HG03280 (cell line): ENCODE measurements around the gene TBC1D14.

Source experiments
- ATAC-seq: cut with Tn5 transposase; IDR thresholded peaks from one replicate; pipeline ENCODE4 v1.9.1; 2021; ENCODE audit warnings: mild to moderate bottlenecking, moderate library complexity; ENCODE audit not compliant: unreplicated experiment

TBC1D14 gene

DNA sequence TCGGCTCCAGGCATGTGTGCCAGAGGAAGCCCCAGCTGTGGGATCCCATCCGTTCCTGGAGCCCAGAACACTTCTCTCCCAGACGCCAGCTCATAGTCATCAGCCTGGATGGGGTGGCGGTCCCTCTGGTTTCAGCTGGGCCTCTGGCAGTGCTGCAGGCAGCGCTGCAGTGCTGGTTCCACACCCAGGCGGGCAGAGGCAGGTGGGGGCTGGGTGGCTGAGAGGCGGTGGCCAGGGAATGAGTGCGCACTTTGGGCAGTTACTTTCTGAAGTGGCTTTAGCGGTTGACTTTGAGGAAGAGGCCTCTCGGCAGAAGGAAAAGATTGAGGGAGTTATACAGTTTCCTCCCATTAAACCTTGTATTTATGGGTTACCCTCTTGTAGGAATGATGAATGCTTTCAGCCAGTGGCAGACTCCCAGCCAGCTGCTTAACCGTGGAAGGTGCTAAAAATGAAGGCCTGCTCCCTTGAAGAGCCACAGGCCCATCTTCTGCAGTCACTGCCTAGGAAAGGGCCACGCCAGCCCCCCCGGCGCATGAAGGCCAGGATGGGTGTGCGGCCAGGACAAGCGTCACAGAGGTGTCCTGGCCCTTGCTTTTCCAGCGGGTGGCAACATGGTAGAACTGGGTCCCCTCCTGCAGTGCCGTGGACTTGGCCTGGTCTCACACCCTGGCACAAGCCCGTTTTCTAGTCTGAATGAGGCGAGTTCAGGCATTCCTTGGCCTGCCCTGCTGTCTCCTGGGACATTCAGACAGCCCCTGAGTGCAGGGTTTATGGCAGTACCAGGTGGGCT, 143.5 kb downstream of the TBC1D14 start:
- ATAC-seq, result no peak

DNA sequence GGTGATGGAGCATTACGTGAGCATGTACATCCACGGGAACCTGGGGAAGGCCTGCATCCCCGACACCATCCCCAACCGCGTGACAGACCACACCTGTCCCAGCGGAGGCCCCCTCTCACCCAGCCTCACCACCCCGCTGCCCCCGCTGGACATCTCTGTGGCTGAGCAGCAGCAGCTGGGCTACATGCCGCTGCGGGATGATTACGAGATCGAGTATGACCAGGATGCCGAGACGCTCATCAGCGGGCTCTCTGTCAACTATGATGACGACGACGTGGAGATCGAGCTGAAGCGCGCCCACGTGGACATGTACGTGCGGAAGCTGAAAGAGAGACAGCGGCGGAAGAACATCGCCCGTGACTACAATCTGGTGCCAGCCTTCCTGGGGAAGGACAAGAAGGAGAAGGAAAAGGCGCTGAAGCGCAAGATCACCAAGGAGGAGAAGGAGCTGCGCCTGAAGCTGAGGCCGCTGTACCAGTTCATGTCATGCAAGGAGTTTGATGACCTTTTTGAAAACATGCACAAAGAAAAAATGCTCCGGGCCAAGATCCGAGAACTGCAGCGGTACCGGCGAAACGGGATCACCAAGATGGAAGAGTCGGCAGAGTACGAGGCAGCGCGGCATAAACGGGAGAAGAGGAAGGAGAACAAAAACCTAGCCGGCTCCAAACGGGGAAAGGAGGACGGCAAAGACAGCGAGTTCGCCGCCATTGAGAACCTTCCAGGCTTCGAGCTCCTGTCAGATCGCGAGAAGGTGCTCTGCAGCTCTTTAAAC, 144.7 kb downstream of the TBC1D14 start:
- no peak for ATAC-seq

GRCh38 chr4:7055111-7055989, 145.7 kb downstream of the TBC1D14 start:
- ATAC-seq, result no peak

- ATAC-seq, result no peak
Measured at GRCh38 chr4:7055990-7056325, 146.3 kb downstream of the TBC1D14 start.

DNA sequence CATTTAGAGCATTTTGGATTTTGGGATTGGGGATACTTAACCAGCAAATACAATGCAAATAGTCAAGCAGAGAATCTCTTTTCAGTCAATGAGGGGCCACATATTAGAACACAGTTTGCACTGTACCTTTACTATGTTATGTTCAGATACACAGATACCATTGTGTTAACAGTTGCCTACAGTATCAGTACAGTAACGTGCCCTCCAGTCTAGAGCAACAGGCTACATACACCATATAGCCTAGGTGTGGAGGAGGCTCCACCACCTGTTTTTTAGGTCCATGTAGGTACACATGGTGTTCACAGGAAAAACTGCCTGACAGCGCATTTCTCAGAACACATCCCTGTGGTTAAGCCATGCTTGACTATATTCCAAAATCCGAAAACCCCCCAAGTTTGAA, 149.2 kb downstream of the TBC1D14 start:
- no peak for ATAC-seq

DNA sequence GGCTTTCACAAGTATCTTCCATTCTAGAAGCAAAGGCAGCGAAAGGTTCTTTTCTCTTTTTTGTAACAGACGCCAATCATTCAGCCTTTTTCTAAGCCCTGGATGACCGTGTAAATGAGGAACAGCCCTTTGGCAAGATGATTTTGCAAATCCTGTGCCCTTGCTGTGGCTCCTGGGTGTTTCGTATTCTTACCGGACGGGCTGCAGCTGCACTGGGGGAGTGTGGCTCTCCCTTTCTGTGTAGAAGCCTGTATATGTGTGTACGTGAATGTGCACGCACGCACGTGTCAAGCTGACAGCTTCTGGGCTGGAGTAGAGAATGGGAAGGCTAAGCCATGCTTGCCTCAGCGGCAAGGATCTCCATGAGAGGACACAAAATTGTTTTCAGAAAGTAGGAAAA, 150.0 kb downstream of the TBC1D14 start:
- ATAC-seq, result no peak

DNA sequence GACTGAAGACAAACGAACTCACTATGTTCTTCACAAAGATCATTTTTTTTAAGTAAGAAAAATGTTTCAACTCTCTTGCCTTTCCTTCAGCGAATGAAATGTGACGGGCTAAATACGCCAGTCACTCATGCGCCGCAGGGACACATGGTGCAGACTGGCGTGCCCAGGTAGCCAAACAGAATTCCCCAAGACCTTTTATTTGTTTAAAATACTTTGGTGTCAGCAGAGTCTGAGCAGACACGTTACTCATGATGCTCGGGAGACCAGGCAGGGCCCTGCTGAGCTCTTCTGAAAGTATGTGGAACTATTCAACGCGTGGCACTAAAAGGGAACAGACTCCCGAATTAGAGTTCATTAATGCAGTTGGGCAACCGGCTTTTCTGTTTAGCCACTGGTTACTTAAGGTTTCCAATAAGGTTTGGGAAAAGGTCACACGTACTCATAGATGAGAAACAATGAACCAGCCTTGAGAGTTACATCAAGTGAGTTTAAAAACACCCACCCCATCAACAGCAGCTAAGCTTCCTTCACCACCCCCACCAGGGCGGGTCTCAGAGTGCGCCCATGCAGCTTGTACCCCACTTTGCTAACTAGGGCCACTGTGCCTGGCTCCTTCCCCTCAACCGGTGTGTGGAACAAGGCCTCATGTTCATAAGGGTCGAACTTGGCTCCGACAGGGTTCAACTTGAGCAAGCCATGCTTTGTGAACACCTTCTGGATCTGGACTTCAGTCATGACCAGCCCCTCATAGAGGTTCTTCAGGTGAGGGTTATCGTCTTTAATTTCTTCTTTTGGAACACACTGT, 150.9 kb downstream of the TBC1D14 start:
- ATAC-seq, result no peak

DNA sequence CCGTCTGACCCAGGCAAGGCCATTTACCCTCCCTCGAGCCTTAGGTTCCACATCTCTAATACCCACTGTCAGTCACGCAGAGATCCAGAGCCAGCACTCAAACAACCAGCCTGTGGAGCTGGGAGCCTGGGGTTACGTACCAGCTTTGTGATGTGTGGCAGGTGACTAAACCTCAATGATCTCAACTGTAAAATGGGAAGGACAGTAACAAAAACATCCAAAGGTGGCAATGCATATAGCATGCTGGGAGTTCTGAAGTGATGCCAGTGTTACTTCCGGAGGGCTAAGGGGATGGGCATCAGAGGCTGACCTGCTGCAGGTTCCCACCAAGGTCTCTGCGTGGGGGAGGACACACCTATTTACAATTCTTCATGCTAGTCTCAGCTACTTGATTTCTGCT, 152.2 kb downstream of the TBC1D14 start:
- no peak for ATAC-seq

GRCh38 chr4:7062816-7063215, 153.2 kb downstream of the TBC1D14 start:
- ATAC-seq, result no peak

DNA sequence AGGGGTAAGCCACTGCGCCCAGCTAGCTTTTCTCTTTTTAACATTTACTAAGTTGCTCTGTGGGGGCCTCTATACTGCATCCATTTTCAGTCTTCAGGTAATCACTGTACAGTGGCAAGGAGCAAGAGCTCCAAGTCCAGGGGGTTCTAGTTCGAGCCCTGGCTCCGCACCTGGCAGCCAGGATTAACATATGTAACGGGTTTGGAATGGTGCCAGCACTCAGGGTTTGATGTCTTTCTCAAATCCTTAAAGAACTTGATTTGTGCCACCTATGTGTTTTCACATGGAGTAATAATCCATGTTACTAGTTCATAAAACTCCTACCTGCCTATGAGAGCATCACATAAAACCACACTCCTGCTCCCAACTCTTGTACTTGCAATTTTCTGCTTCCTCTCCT, 153.7 kb downstream of the TBC1D14 start:
- no peak for ATAC-seq

DNA sequence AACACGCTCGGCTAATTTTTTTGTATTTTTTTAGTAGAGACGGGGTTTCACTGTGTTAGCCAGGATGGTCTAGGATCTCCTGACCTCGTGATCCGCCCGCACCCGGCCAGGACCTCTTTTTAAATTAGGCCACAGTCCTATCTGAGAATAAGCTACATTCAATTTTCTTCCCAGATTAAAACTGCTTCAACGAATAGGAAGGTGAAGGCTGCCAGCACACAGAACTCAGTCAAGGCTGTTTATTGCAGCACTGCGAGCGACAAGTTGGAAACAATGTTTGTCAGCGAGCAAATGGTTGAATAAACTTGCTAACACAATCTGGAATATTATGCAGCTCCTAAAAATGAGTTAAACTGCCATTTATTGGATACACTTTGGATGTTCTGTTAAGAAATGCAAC, 156.4 kb downstream of the TBC1D14 start:
- no peak for ATAC-seq

DNA sequence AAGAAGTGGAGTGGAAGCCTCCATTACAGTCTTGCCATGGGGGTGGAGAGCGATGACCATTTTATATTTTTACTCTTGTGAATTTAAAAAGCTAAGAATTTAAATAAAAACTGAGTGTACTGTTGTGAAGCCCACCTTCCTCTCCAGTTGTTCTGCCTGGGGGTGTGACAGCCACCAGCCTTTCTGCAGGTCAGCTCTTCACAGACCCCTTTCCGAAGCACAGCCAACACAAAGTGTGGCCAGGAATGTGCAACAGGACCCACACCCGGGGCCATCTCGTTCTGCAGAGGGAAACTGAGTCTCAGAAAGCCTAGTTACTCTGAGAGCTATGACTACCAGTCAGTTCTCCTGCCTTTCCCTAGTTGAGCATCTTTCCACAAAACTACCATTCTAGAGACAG, 156.9 kb downstream of the TBC1D14 start:
- no peak for ATAC-seq

GRCh38 chr4:7067126-7067451, 157.5 kb downstream of the TBC1D14 start:
- ATAC-seq, result no peak

DNA sequence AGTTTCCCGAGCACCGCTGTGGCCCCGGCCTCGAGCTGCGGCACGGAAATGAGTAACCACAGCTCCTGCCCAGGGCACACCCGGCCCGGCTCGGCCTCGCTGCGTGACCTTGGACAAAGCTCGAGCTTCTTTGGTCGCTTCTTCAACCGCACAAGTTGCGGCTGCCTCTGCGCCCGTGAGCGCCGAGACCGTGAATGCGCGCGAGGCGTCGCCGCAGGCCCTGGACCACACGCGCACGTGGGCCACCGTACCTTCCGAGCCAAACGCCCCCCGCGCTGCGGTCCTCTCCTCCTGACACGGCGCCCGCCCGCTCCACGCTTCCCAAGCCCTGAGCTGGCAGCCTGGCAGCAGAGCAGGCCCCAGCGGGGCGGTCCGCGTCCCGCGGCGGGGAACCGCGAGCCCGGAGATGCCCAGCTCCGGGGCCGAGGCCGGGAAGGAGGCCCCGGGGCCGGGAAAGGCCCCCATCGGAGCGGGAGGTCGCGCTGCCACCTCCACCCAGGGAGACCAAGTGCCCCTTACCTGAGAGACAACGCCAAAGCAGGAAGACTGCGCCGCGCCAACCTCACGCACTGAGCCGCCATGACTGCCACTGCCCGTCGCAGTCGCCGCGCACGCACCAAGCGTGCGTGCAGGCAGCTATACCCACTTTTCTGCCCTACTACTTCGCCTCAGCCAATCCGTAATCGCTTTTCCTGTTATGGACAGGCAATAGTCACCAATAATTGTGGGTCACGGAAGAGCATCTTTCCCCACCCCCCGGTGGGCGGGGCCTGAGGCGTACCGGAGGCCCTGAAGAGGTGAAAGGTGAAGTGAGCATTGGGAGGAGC, 158.0 kb downstream of the TBC1D14 start, which contains the start of gene GRPEL1:
GRPEL1 (minus strand) TSS at position 613 of the 827 bp plus-strand sequence; CDS start at position 581, 32 bp downstream.
- peak; percentile 92 for ATAC-seq

GRCh38 chr4:7068279-7068842, 158.7 kb downstream of the TBC1D14 start:
- no peak for ATAC-seq

GRCh38 chr4:7068883-7069282, 159.3 kb downstream of the TBC1D14 start:
- ATAC-seq, result no peak

- ATAC-seq, result no peak
Measured at GRCh38 chr4:7070729-7071511, 161.3 kb downstream of the TBC1D14 start.

DNA sequence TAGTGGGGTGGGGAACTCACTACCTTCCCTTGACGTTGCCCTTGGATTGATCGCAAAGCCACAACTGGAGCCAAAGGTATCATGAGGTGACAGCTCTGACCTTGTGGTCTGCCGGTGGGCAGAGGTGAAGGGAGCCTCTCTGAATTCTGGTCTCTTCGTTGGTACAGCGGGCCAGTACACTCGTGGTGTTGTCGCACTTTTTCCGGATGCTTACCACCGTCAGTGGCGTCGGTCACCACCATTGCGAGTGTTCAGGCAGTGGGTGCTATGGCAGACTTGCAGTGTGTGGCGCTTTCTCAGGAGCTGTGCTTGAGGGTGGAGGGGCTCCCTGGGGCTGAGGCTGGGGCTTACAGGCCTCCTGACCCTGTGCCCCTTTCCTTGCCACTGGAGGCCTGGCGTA, 163.4 kb downstream of the TBC1D14 start:
- no peak for ATAC-seq
